K562 (cell line): ENCODE data around the gene NLRP6. TPM values are rescaled to one million over a fixed set of nuclear protein-coding genes. Genes with fewer than 3 reads are reported as not detected.

Experiments used
- ATAC-seq: fragments of 200-7000 bp; cut with Tn5 transposase; 3 replicates; pipeline ENCODE4 v1.9.1; 2020; ENCODE audit warnings: moderate library complexity
- BruUV-seq: library from RNA; stranded (reverse); fragments of 400-500 nt; replicated peaks from 2 replicates; lab custom pipeline; 2021; lab: Mats Ljungman, UMichigan
- CTCF ChIA-PET: fragments of 300-600 bp; formaldehyde crosslinking; extraction: SDS; loops from one replicate; lab custom pipeline; 2021; ENCODE audit warnings: low intra/inter-chr PET ratio; lab: Yijun Ruan, JAX
- POLR2A ChIA-PET: fragments of 300-600, 350-650 bp; sonication (Branson Sonifier 250); formaldehyde crosslinking; extraction: SDS; loops from one replicate; lab custom pipeline; 2021; ENCODE audit warnings: antibody characterized with exemption, inconsistent platforms; lab: Yijun Ruan, JAX
- DNase-seq, 4 experiments: peaks; one replicate each; pipeline versions ENCODE4 v3.0.0 to v3.0.0-alpha.2; 2011 to 2018; ENCODE audit warnings: low spot score in 3 of 4, mixed read lengths in 3 of 4; ENCODE audit errors: extremely low read depth in 1 of 4
- FAIRE-seq: peaks from 2 replicates; lab custom pipeline; 2011; peaks lifted over from hg19 to GRCh38; lab: Jason Lieb, UNC
- H2AFZ ChIP-seq: 2 replicates; pipeline ENCODE4 v1.6.0; 2011; ENCODE audit warnings: low read depth, low read length, control low read depth, inconsistent platforms
- H3K27ac ChIP-seq: fragments of 200-600 bp; 3 replicates; pipeline ENCODE4 v1.8.0; 2011; ENCODE audit warnings: low read depth, mild to moderate bottlenecking, control low read depth, inconsistent platforms, low read length, moderate library complexity, mixed read lengths; ENCODE audit errors: extremely low read depth
- H3K27me3 ChIP-seq, 2 experiments: fragments of 300-600 bp in 1 of 2; 2 replicates in 1 of 2; 3 replicates in 1 of 2; pipeline versions ENCODE4 v1.6.0 to v1.8.0; 2011; ENCODE audit warnings: inconsistent platforms in 2 of 2, low read length in 2 of 2, mild to moderate bottlenecking in 1 of 2, mixed read lengths in 1 of 2, moderate library complexity in 1 of 2; ENCODE audit not compliant: control insufficient read depth in 2 of 2, insufficient read depth in 2 of 2
- H3K36me3 ChIP-seq: fragments of 300-600 bp; 3 replicates; pipeline ENCODE4 v1.8.0; 2011; ENCODE audit warnings: mild to moderate bottlenecking, low read length, inconsistent platforms; ENCODE audit not compliant: control insufficient read depth, insufficient read depth
- H3K4me1 ChIP-seq, 2 experiments: fragments of 200-600 bp in 1 of 2; replicated peaks in 1 of 2; 2 replicates in 1 of 2; 3 replicates in 1 of 2; pipeline versions ENCODE4 v1.5.1 to v1.8.0; 2011; ENCODE audit warnings: inconsistent platforms in 2 of 2, low read length in 2 of 2, mild to moderate bottlenecking in 1 of 2, mixed read lengths in 1 of 2, moderate library complexity in 1 of 2; ENCODE audit not compliant: control insufficient read depth in 2 of 2, insufficient read depth in 2 of 2
- H3K4me2 ChIP-seq: 2 replicates; pipeline ENCODE4 v1.6.1; 2011; ENCODE audit warnings: low read length, control low read depth, inconsistent platforms, mixed read lengths; ENCODE audit not compliant: insufficient read depth
- H3K4me3 ChIP-seq: fragments of 200-600 bp; sonication (generic), shearing (Covaris generic); 2 replicates; pipeline ENCODE4 v1.5.1; 2016; ENCODE audit warnings: control low read depth, inconsistent platforms
- H3K79me2 ChIP-seq: fragments of 200-600 bp; 3 replicates; pipeline ENCODE4 v1.8.0; 2011; ENCODE audit warnings: low read length, inconsistent platforms; ENCODE audit not compliant: control insufficient read depth, insufficient read depth
- H3K9ac ChIP-seq, 2 experiments: 2 replicates each; pipeline versions ENCODE4 v1.6.0 to v1.6.1; 2011; ENCODE audit warnings: low read depth in 2 of 2, low read length in 2 of 2, control low read depth in 1 of 2, inconsistent platforms in 1 of 2, mild to moderate bottlenecking in 1 of 2, mixed read lengths in 1 of 2; ENCODE audit not compliant: insufficient read depth in 1 of 2
- H3K9me1 ChIP-seq: one replicate; pipeline ENCODE4 v1.6.0; 2011; ENCODE audit warnings: inconsistent platforms, mild to moderate bottlenecking, low read length, moderate library complexity; ENCODE audit not compliant: control insufficient read depth, insufficient read depth
- H3K9me3 ChIP-seq: replicated peaks from 2 replicates; pipeline ENCODE4 v1.5.1; 2011; ENCODE audit warnings: low read depth, low read length, inconsistent platforms; ENCODE audit not compliant: control insufficient read depth, insufficient read depth
- H4K20me1 ChIP-seq: replicated peaks from 2 replicates; pipeline ENCODE4 v1.6.1; 2011; ENCODE audit warnings: low read length, inconsistent platforms, mixed read lengths; ENCODE audit not compliant: control insufficient read depth, insufficient read depth
- HIVEP1 ChIP-seq: fragments of 250-450 bp; sonication (Bioruptor Pico); IDR thresholded peaks from 2 replicates; pipeline ENCODE4 v1.4.0; 2020; ENCODE audit warnings: mild to moderate bottlenecking
- MYNN ChIP-seq, 2 experiments: sonication (generic); formaldehyde crosslinking in 1 of 2; IDR thresholded peaks; 2 replicates each; pipeline versions ENCODE4 v1.5.0 to v1.6.1; 2016 to 2020; ENCODE audit warnings: antibody characterized with exemption in 1 of 2, missing genetic modification reagents in 1 of 2
- NFIC ChIP-seq: fragments of 450-650 bp; IDR thresholded peaks from 2 replicates; pipeline ENCODE4 v1.6.1; 2017; ENCODE audit warnings: mild to moderate bottlenecking, inconsistent platforms
- POLR2AphosphoS5 ChIP-seq: IDR thresholded peaks from 2 replicates; pipeline ENCODE4 v1.6.1; 2011; ENCODE audit warnings: mild to moderate bottlenecking, low read depth, low read length, moderate library complexity; ENCODE audit not compliant: control insufficient read depth, insufficient read depth
- POLR2B ChIP-seq: fragments of 450-650 bp; IDR thresholded peaks from 2 replicates; pipeline ENCODE4 v1.6.1; 2018; ENCODE audit warnings: low read depth; ENCODE audit not compliant: partially characterized antibody
- SUPT5H ChIP-seq: fragments of 450-650 bp; IDR thresholded peaks from 2 replicates; pipeline ENCODE4 v1.6.1; 2016
- ZBTB7A ChIP-seq: IDR thresholded peaks from 2 replicates; pipeline ENCODE4 v1.6.1; 2011; ENCODE audit warnings: low read depth, mild to moderate bottlenecking, low read length, moderate library complexity, borderline replicate concordance; ENCODE audit not compliant: control insufficient read depth
- ZNF436 ChIP-seq: fragments of 250-450, 450-650 bp; sonication (Bioruptor Pico); formaldehyde crosslinking; IDR thresholded peaks from 2 replicates; pipeline ENCODE4 v1.7.0; 2020; ENCODE audit warnings: mild to moderate bottlenecking
- ZNF609 ChIP-seq: sonication (generic); formaldehyde crosslinking; IDR thresholded peaks from 2 replicates; pipeline ENCODE4 v1.8.1; 2023; ENCODE audit warnings: missing genetic modification reagents, mild to moderate bottlenecking, borderline replicate concordance
- WGBS: fragments of 100-300 bp; shearing (Covaris generic); methylation state at CpG from one replicate; pipeline ENCODE4 v1.1.6; 2016; ENCODE audit warnings: low coverage, mixed read lengths; ENCODE audit not compliant: insufficient coverage; ENCODE audit errors: missing lambda C conversion rate; 5-methylcytosine and 5-hydroxymethylcytosine counted together
- in situ Hi-C: fragments of 300-500 bp; cut with MboI; formaldehyde crosslinking; loops from 4 replicates; pipeline ENCODE4 v1.15.0; 2018; ENCODE audit warnings: inconsistent platforms, mixed read lengths
- intact Hi-C: fragments of 100-400 bp; cut with micrococcal nuclease; formaldehyde crosslinking; loops from 2 replicates; pipeline ENCODE4 v1.14.2; 2022
- polyA plus RNA-seq, 8 experiments: library from polyadenylated mRNA; depleted of rRNA in 4 of 8; stranded (reverse) in 5 of 8; unstranded in 3 of 8; fragments of >200 nt; fragmentation: Nextera tagmentation in 2 of 8; fragmentation: Illumina TruSeq in 1 of 8; extraction: Ambion mirVana in 2 of 8; extraction: Trizol in 1 of 8; gene quantifications; 2 replicates each; pipeline versions ENCODE4 v1.2.1 to v1.2.3, GENCODE V29; 2011 to 2014; ENCODE audit warnings: inconsistent platforms in 1 of 8, missing spikeins in 1 of 8
- total RNA-seq, 7 experiments: library from RNA; depleted of rRNA in 6 of 7; stranded (reverse); fragments of >200 nt in 6 of 7; fragmentation: Illumina TruSeq in 2 of 7; extraction: Trizol in 2 of 7; gene quantifications; 2 replicates each; pipeline versions ENCODE4 v1.2.1 to v1.2.3, GENCODE V29; 2011 to 2021; ENCODE audit warnings: low replicate concordance in 1 of 7

The NLRP6 gene
- total and polyA plus RNA-seq, 9 of the 15 experiments (the other 6 are each of a cell fraction or from before 2014, with no cell fraction given), result 0.03 to 0.18 (median 0.15) TPM; not detected in 5

- TF ChIP-seq POLR2AphosphoS5 (peak; percentile 12; the same call in 1 of the 2 replicates), HIVEP1 (CRISPR knock-in tag) (no peak)
- no peak overlapping the region for H3K4me2 ChIP-seq
- H3K4me1 ChIP-seq, result peaks cover 10 to 13% of the 10 kb centered on the region in 2 experiments
- in situ Hi-C loops, result loop anchor here (5.0 kb wide), 1 partner anchor 105 kb away; no protein-coding TSS in a partner anchor
- CTCF ChIA-PET, result no interaction called here
- no peaks in the 10 kb centered on the region for H3K79me2 ChIP-seq
- no peak overlapping the region for H3K27ac ChIP-seq
- no peak overlapping the region for H3K9ac ChIP-seq
- H3K27me3 ChIP-seq, result no peaks in the 10 kb centered on the region
- ATAC-seq (no peak), DNase-seq (no peak), FAIRE-seq (no peak)
- H3K36me3 ChIP-seq, result peaks cover 62% of the 10 kb centered on the region
- POLR2A ChIA-PET, result interaction anchor here (1.1 kb wide), 1 partner anchor 46 kb away, joined by 4 read pairs; the partner anchor contains the start of genes BET1L and RIC8A
- intact Hi-C loops, result no loop called here
- no peaks in the 10 kb centered on the region for H4K20me1 ChIP-seq
- no peak overlapping the region for H2AFZ ChIP-seq
- 88% methylated on average over 8 of the region's 8 CpGs for WGBS
- H3K4me3 ChIP-seq, result no peak overlapping the region
- H3K9me1 ChIP-seq, result no peaks in the 10 kb centered on the region
- H3K9me3 ChIP-seq, result no peaks in the 10 kb centered on the region
- BruUV-seq, result TSS peak; percentile 69
Measured at GRCh38 chr11:252666-253065, 25.5 kb upstream of the NLRP6 start.

GRCh38 chr11:253160-253885 is 24.9 kb upstream of the NLRP6 start:
- CTCF ChIA-PET, result no interaction called here
- Histone ChIP-seq H3K79me2 (no peaks in the 10 kb centered on the region), H4K20me1 (no peaks in the 10 kb centered on the region), H2AFZ (no peak overlapping the region), H3K9me3 (no peaks in the 10 kb centered on the region), H3K4me2 (no peak overlapping the region), H3K4me3 (no peak overlapping the region), H3K4me1 (peaks cover 13 to 16% of the 10 kb centered on the region in 2 experiments), H3K27me3 (no peaks in the 10 kb centered on the region), H3K9me1 (no peaks in the 10 kb centered on the region), H3K36me3 (peaks cover 55% of the 10 kb centered on the region), H3K9ac (peak overlapping the region in 1 of 2 experiments; percentile 24; a peak in 1 of 4 replicates), H3K27ac (no peak overlapping the region)
- DNase-seq, result no peak
- BruUV-seq, result no TSS peak
- in situ Hi-C loops, result loop anchor here (5.0 kb wide), 1 partner anchor 104 kb away; no protein-coding TSS in a partner anchor
- ATAC-seq, result no peak
- 83% methylated on average over 12 of the region's 13 CpGs for WGBS
- FAIRE-seq, result no peak
- intact Hi-C loops, result no loop called here
- POLR2A ChIA-PET, result interaction anchor here (0.6 kb wide), 1 partner anchor 113 kb away, joined by 3 read pairs; no protein-coding TSS in a partner anchor
- TF ChIP-seq ZNF609, result no peak
- peak; percentile 68 for TF ChIP-seq NFIC
- peak; percentile 46 for TF ChIP-seq POLR2B
- TF ChIP-seq ZNF436 (CRISPR knock-in tag), result no peak
- no peak for TF ChIP-seq ZBTB7A
- TF ChIP-seq MYNN (IDR thresholded peaks at IDR 0.05), result 0 out of 2 replicates have a peak, but pooled peaks have one; percentile 40
- no peak for TF ChIP-seq MYNN (CRISPR knock-in tag; IDR thresholded peaks at IDR 0.05)
- 0 out of 2 replicates have a peak, but pooled peaks have one; percentile 39 for TF ChIP-seq SUPT5H
- peak; percentile 28; the same call in 1 of the 2 replicates for TF ChIP-seq POLR2AphosphoS5
